HEK293 (cell line): Measurements from ENCODE around the gene TSR1.

Experiments used
- ATF2 ChIP-seq: fragments of 450-650 bp; formaldehyde crosslinking; IDR thresholded peaks from 2 replicates; pipeline ENCODE4 v1.5.1; 2016; ENCODE audit warnings: missing biosample characterization, missing genetic modification characterization, low read depth
- CTCF ChIP-seq: fragments of 450-650 bp; formaldehyde crosslinking; IDR thresholded peaks from 2 replicates; pipeline ENCODE4 v1.5.1; 2016; ENCODE audit warnings: missing biosample characterization, missing genetic modification characterization
- HOXC10 ChIP-seq: sonication (generic); formaldehyde crosslinking; IDR thresholded peaks from 2 replicates; pipeline ENCODE4 v1.8.1; 2023; ENCODE audit warnings: mild to moderate bottlenecking, missing genetic modification reagents
- TCF7L2 ChIP-seq: IDR thresholded peaks from 2 replicates; pipeline ENCODE4 v1.6.1; 2011; ENCODE audit warnings: low read depth, mild to moderate bottlenecking, inconsistent platforms, low read length, moderate library complexity, borderline replicate concordance
- ZEB2 ChIP-seq: fragments of 450-650 bp; formaldehyde crosslinking; IDR thresholded peaks from 2 replicates; pipeline ENCODE4 v1.5.1; 2016; ENCODE audit warnings: missing biosample characterization, missing genetic modification characterization
- ZIC2 ChIP-seq: fragments of 450-650 bp; formaldehyde crosslinking; IDR thresholded peaks from 2 replicates; pipeline ENCODE4 v1.5.1; 2016; ENCODE audit warnings: missing biosample characterization, missing genetic modification characterization
- ZNF830 ChIP-seq: fragments of 450-650 bp; IDR thresholded peaks from 2 replicates; pipeline ENCODE4 v1.5.0; 2018; ENCODE audit warnings: missing biosample characterization, missing genetic modification characterization, low read depth, mild to moderate bottlenecking, moderate library complexity
- ZSCAN16 ChIP-seq: fragments of 450-650 bp; formaldehyde crosslinking; IDR thresholded peaks from 2 replicates; pipeline ENCODE4 v1.5.1; 2016; ENCODE audit warnings: missing biosample characterization, missing genetic modification characterization
- TF ChIP-seq, protein P1 (sequence below): fragments of 450-650 bp; formaldehyde crosslinking; IDR thresholded peaks from 2 replicates; pipeline ENCODE4 v1.5.1; 2017; ENCODE audit warnings: missing biosample characterization, missing genetic modification characterization
- TF ChIP-seq, protein P2 (sequence below): fragments of 450-650 bp; formaldehyde crosslinking; IDR thresholded peaks from 2 replicates; pipeline ENCODE4 v1.5.1; 2016; ENCODE audit warnings: missing biosample characterization, missing genetic modification characterization, low read depth
- TF ChIP-seq, protein P3 (sequence below): fragments of 450-650 bp; formaldehyde crosslinking; IDR thresholded peaks from 2 replicates; pipeline ENCODE4 v1.5.1; 2017; ENCODE audit warnings: missing biosample characterization, missing genetic modification characterization
- TF ChIP-seq, protein P4 (sequence below): sonication (generic); formaldehyde crosslinking; IDR thresholded peaks from 2 replicates; pipeline ENCODE4 v1.8.1; 2022; ENCODE audit warnings: mild to moderate bottlenecking, moderate library complexity, missing genetic modification reagents

DNA sequence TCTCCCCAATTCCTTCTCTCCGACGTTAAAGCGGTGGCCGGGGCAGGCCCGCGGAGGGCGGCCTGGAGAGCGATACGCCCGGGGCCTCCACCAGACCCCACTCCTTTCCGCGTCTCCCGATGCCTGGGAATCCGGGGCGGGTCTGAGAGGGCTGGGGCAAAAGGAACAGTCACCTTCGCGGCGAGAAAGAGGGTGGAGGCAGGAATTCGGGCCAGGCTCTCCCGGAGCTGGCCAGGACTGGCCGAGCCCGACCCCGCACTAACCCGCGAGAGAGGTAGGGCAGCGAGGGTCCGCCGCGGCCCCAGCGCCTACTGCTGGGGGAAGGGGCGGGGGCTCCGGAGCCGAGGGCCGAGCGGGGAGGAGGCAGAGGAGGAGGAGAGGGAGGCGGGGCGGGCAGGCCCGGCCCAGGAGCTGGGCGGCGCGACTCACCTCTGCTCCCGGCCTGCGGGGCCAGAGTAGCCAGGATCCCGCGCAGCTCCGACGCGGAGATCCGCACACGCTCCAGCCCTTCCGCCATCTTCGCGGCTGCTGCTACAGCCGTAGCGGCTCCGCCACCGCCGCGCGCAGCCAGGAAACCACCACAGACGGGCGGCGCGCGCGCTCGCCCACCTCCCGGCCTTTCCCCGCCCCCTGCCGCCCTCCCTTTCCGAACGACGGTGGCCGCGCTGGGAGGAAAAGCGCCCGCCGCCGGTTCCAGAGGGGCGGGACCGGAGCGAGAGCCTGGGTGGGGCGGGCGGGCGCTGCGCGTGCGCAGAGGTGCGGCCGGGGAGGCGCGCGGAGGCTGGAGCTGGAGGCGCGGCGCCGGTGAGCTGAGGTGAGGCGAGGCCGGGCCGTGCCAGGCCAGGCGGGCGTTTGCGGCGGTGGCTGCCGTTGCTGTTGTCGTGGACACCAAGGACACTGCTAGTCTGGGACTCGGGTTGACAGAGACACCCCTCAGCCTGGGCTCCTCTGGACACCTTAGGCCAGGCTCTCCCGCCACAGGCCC lies 32.8 kb downstream of the TSR1 start, which contains the start of the genes SMG6 and SRR:
- TF ChIP-seq, protein P1, sequence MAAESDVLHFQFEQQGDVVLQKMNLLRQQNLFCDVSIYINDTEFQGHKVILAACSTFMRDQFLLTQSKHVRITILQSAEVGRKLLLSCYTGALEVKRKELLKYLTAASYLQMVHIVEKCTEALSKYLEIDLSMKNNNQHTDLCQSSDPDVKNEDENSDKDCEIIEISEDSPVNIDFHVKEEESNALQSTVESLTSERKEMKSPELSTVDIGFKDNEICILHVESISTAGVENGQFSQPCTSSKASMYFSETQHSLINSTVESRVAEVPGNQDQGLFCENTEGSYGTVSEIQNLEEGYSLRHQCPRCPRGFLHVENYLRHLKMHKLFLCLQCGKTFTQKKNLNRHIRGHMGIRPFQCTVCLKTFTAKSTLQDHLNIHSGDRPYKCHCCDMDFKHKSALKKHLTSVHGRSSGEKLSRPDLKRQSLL (tag by site-specific recombination), result peak; percentile 42; the same call in 1 of the 2 replicates
- TF ChIP-seq, protein P2, sequence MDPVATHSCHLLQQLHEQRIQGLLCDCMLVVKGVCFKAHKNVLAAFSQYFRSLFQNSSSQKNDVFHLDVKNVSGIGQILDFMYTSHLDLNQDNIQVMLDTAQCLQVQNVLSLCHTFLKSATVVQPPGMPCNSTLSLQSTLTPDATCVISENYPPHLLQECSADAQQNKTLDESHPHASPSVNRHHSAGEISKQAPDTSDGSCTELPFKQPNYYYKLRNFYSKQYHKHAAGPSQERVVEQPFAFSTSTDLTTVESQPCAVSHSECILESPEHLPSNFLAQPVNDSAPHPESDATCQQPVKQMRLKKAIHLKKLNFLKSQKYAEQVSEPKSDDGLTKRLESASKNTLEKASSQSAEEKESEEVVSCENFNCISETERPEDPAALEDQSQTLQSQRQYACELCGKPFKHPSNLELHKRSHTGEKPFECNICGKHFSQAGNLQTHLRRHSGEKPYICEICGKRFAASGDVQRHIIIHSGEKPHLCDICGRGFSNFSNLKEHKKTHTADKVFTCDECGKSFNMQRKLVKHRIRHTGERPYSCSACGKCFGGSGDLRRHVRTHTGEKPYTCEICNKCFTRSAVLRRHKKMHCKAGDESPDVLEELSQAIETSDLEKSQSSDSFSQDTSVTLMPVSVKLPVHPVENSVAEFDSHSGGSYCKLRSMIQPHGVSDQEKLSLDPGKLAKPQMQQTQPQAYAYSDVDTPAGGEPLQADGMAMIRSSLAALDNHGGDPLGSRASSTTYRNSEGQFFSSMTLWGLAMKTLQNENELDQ (tag by site-specific recombination), result no peak
- TF ChIP-seq ATF2 (no peak), ZNF830 (no peak), ZSCAN16 (tag by site-specific recombination) (no peak), ZEB2 (tag by site-specific recombination) (peak; percentile 88), TCF7L2 (no peak), CTCF (tag by site-specific recombination) (peak; percentile 33; the same call in 1 of the 2 replicates), ZIC2 (tag by site-specific recombination) (no peak), HOXC10 (no peak)
- TF ChIP-seq, protein P3, sequence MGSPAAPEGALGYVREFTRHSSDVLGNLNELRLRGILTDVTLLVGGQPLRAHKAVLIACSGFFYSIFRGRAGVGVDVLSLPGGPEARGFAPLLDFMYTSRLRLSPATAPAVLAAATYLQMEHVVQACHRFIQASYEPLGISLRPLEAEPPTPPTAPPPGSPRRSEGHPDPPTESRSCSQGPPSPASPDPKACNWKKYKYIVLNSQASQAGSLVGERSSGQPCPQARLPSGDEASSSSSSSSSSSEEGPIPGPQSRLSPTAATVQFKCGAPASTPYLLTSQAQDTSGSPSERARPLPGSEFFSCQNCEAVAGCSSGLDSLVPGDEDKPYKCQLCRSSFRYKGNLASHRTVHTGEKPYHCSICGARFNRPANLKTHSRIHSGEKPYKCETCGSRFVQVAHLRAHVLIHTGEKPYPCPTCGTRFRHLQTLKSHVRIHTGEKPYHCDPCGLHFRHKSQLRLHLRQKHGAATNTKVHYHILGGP (tag by site-specific recombination), result no peak
- TF ChIP-seq, protein P4, sequence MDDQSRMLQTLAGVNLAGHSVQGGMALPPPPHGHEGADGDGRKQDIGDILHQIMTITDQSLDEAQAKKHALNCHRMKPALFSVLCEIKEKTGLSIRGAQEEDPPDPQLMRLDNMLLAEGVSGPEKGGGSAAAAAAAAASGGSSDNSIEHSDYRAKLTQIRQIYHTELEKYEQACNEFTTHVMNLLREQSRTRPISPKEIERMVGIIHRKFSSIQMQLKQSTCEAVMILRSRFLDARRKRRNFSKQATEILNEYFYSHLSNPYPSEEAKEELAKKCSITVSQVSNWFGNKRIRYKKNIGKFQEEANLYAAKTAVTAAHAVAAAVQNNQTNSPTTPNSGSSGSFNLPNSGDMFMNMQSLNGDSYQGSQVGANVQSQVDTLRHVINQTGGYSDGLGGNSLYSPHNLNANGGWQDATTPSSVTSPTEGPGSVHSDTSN (CRISPR knock-in tag), result peak; percentile 13; the same call in 1 of the 2 replicates
